HG02943 (cell line): ENCODE measurements around the gene CORO1A.
"Not testable (repeated sequence)": the region's sequence is repeated elsewhere in the genome, so short reads cannot be mapped to it uniquely, and the experiment has no call there.

Source experiments
- ATAC-seq: cut with Tn5 transposase; IDR thresholded peaks from one replicate; pipeline ENCODE4 v1.9.1; 2021; ENCODE audit warnings: mild to moderate bottlenecking, low read depth, moderate library complexity; ENCODE audit not compliant: unreplicated experiment

The CORO1A gene

GRCh38 chr16:30199049-30199448 is 15.6 kb downstream of the CORO1A start, which contains the start of gene SULT1A3:
Gene SULT1A3 (plus strand): TSS chr16:30199255. CDS start chr16:30200729, 1,474 bp downstream.
- not testable (repeated sequence) for ATAC-seq

GRCh38 chr16:30199608-30200343 is 16.4 kb downstream of the CORO1A start:
- not testable (repeated sequence) for ATAC-seq

GRCh38 chr16:30205541-30206236 is 22.3 kb downstream of the CORO1A start:
- ATAC-seq = not testable (repeated sequence)

GRCh38 chr16:30206252-30206651 is 22.9 kb downstream of the CORO1A start:
- not testable (repeated sequence) for ATAC-seq

- ATAC-seq = not testable (repeated sequence)
Measured at GRCh38 chr16:30207063-30207704, 23.8 kb downstream of the CORO1A start.

- not testable (repeated sequence) for ATAC-seq
Measured at GRCh38 chr16:30209032-30209431, 25.6 kb downstream of the CORO1A start.

- ATAC-seq = not testable (repeated sequence)
Measured at GRCh38 chr16:30211414-30211813, 28.0 kb downstream of the CORO1A start.

- ATAC-seq = not testable (repeated sequence)
Measured at GRCh38 chr16:30217082-30217481, 33.7 kb downstream of the CORO1A start.
